OCI-LY3 (cell line): ENCODE data around the gene SFXN1.

ENCODE experiments used
- H2AFZ ChIP-seq: fragments of 200-600, 300-600 bp; shearing (Covaris generic); 2 replicates; pipeline ENCODE4 v1.6.0; 2014; ENCODE audit warnings: antibody characterized with exemption, low read depth, low read length
- H3K27ac ChIP-seq: fragments of 200-600, 300-600 bp; sonication (generic); 2 replicates; pipeline ENCODE4 v1.5.1; 2014; ENCODE audit warnings: mild to moderate bottlenecking, low read length, moderate library complexity, mixed read lengths
- H3K27me3 ChIP-seq: fragments of 200-600, 300-600 bp; sonication (generic); 2 replicates; pipeline ENCODE4 v1.6.1; 2014; ENCODE audit warnings: low read depth, low read length, mixed read lengths
- H3K36me3 ChIP-seq: fragments of 200-600, 300-600 bp; sonication (generic); replicated peaks from 2 replicates; pipeline ENCODE3; 2014; ENCODE audit warnings: low read depth, low read length, mixed read lengths
- H3K4me1 ChIP-seq: fragments of 300-600, 200-600 bp; sonication (generic); 2 replicates; pipeline ENCODE4 v1.6.1; 2014; ENCODE audit warnings: low read length, mixed read lengths
- H3K4me2 ChIP-seq: fragments of 200-600, 300-600 bp; sonication (generic); 2 replicates; pipeline ENCODE4 v1.6.1; 2014; ENCODE audit warnings: low read length, mixed read lengths
- H3K4me3 ChIP-seq: fragments of 300-600, 200-600 bp; sonication (generic); 2 replicates; pipeline ENCODE4 v1.5.1; 2014; ENCODE audit warnings: antibody characterized with exemption, mild to moderate bottlenecking, low read length, moderate library complexity
- H3K79me2 ChIP-seq: fragments of 300-600, 200-600 bp; shearing (Covaris generic); 2 replicates; pipeline ENCODE4 v1.6.1; 2014; ENCODE audit warnings: mild to moderate bottlenecking, low read length, mixed read lengths
- H3K9ac ChIP-seq: fragments of 300-600, 200-600 bp; shearing (Covaris generic); 2 replicates; pipeline ENCODE4 v1.6.0; 2014; ENCODE audit warnings: mild to moderate bottlenecking, low read length, moderate library complexity
- H3K9me3 ChIP-seq: fragments of 200-600, 300-600 bp; shearing (Covaris generic); 2 replicates; pipeline ENCODE4 v1.6.1; 2014; ENCODE audit warnings: low read length, mixed read lengths; ENCODE audit not compliant: insufficient read depth
- H4K20me1 ChIP-seq: fragments of 200-600, 300-600 bp; sonication (generic); 2 replicates; pipeline ENCODE4 v1.6.1; 2016; ENCODE audit warnings: low read length, mixed read lengths; ENCODE audit not compliant: insufficient read depth
- CTCF ChIP-seq: fragments of 200-600, 300-600 bp; sonication (generic); IDR thresholded peaks from 2 replicates; pipeline ENCODE4 v1.5.1; 2014; ENCODE audit warnings: antibody characterized with exemption, low read length, low read depth
- EZH2phosphoT487 ChIP-seq: fragments of 200-600 bp; shearing (Covaris generic); IDR thresholded peaks from 2 replicates; pipeline ENCODE4 v1.6.1; 2018; ENCODE audit warnings: antibody characterized with exemption, mixed run types, low read depth

Gene SFXN1

GRCh38 chr5:175560011-175560410 is 81.7 kb downstream of the SFXN1 start:
- no peak for TF ChIP-seq CTCF
- no peak for TF ChIP-seq EZH2phosphoT487
- Histone ChIP-seq H3K36me3 (no peaks in the 10 kb centered on the region), H2AFZ (no peak overlapping the region), H3K4me3 (no peak overlapping the region), H3K4me2 (no peak overlapping the region), H3K27ac (no peak overlapping the region), H4K20me1 (no peaks in the 10 kb centered on the region), H3K4me1 (no peaks in the 10 kb centered on the region), H3K9ac (no peak overlapping the region), H3K79me2 (no peaks in the 10 kb centered on the region), H3K27me3 (peaks cover 10% of the 10 kb centered on the region; the same call in 1 of the 2 replicates), H3K9me3 (no peaks in the 10 kb centered on the region)

DNA sequence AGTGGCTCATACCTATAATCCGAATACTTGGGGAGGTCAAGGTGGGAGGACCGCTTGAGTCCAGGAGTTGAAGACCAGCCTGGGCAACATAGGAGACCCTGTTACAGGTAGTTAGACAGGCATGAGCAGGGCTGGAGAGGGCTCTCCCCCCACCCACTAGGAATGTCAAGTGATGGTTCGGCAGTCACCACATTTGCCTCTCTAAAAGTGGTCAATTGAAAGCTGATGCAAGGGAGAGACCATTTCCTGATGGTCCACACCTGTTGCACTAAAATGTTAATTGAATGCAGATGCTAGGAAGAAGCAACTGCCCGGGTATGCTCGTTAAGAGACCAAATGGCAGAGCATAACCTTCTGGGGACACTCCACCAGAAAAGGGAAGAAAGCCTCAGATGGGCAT is 82.7 kb downstream of the SFXN1 start:
- Histone ChIP-seq H2AFZ (no peak overlapping the region), H3K4me1 (no peaks in the 10 kb centered on the region), H3K4me2 (no peak overlapping the region), H3K9me3 (no peaks in the 10 kb centered on the region), H3K4me3 (no peak overlapping the region), H3K9ac (no peak overlapping the region), H3K27me3 (peaks cover 13% of the 10 kb centered on the region), H3K27ac (no peak overlapping the region), H3K79me2 (no peaks in the 10 kb centered on the region), H3K36me3 (no peaks in the 10 kb centered on the region), H4K20me1 (no peaks in the 10 kb centered on the region)
- TF ChIP-seq CTCF (no peak), EZH2phosphoT487 (no peak)

DNA sequence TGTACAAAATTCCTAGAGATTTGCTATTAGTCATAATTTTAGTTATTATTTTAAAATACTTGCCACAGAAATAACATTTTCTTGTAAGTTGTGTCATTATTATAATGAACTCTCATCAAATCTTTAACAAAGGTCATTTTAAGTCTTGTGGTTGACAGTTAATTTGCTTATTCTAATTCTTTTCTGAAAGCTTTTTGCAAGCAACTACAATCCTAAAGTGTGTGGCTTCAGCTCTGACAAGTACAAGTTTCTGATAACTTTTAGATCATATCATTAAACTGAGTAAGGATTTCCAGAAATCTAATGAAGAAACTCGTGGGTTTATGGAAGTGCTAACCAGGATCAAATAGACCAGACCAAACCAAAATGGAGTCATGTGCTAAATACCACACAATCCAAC is 86.4 kb downstream of the SFXN1 start:
- no peaks in the 10 kb centered on the region for H4K20me1 ChIP-seq
- H3K9ac ChIP-seq, result no peak overlapping the region
- H3K79me2 ChIP-seq, result no peaks in the 10 kb centered on the region
- H3K4me1 ChIP-seq, result no peaks in the 10 kb centered on the region
- no peak overlapping the region for H3K4me3 ChIP-seq
- H2AFZ ChIP-seq, result no peak overlapping the region
- H3K4me2 ChIP-seq, result no peak overlapping the region
- TF ChIP-seq CTCF (no peak), EZH2phosphoT487 (no peak)
- no peak overlapping the region for H3K27ac ChIP-seq
- peaks cover 18% of the 10 kb centered on the region for H3K27me3 ChIP-seq
- no peaks in the 10 kb centered on the region for H3K36me3 ChIP-seq
- no peaks in the 10 kb centered on the region for H3K9me3 ChIP-seq

GRCh38 chr5:175566697-175567096 is 88.3 kb downstream of the SFXN1 start:
- no peaks in the 10 kb centered on the region for H3K36me3 ChIP-seq
- TF ChIP-seq CTCF (no peak), EZH2phosphoT487 (no peak)
- no peak overlapping the region for H2AFZ ChIP-seq
- H3K9me3 ChIP-seq, result no peaks in the 10 kb centered on the region
- no peaks in the 10 kb centered on the region for H3K4me1 ChIP-seq
- H3K79me2 ChIP-seq, result no peaks in the 10 kb centered on the region
- H3K4me3 ChIP-seq, result no peak overlapping the region
- H3K27me3 ChIP-seq, result peaks cover 18% of the 10 kb centered on the region
- H3K4me2 ChIP-seq, result no peak overlapping the region
- no peaks in the 10 kb centered on the region for H4K20me1 ChIP-seq
- H3K27ac ChIP-seq, result no peak overlapping the region
- no peak overlapping the region for H3K9ac ChIP-seq
